ENCODE data around the gene OSBPL2.

GRCh38 chr20:62236766-62237513 lies 1.4 kb upstream of the OSBPL2 start:
- TF ChIP-seq EZH2 (IDR thresholded peaks at IDR 0.05; ENCODE audit: insufficient read depth, poor library complexity, severe bottlenecking) (no peak), EZH2phosphoT487 (IDR thresholded peaks at IDR 0.05; ENCODE audit: insufficient read depth, low read depth) (no peak)
